ENCODE data around the gene ANKZF1.

GRCh38 chr2:219218732-219219701, 10.6 kb upstream of the ANKZF1 start, which contains the start of gene ABCB6:
- TF ChIP-seq, protein P1, sequence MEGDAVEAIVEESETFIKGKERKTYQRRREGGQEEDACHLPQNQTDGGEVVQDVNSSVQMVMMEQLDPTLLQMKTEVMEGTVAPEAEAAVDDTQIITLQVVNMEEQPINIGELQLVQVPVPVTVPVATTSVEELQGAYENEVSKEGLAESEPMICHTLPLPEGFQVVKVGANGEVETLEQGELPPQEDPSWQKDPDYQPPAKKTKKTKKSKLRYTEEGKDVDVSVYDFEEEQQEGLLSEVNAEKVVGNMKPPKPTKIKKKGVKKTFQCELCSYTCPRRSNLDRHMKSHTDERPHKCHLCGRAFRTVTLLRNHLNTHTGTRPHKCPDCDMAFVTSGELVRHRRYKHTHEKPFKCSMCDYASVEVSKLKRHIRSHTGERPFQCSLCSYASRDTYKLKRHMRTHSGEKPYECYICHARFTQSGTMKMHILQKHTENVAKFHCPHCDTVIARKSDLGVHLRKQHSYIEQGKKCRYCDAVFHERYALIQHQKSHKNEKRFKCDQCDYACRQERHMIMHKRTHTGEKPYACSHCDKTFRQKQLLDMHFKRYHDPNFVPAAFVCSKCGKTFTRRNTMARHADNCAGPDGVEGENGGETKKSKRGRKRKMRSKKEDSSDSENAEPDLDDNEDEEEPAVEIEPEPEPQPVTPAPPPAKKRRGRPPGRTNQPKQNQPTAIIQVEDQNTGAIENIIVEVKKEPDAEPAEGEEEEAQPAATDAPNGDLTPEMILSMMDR (IDR thresholded peaks at IDR 0.05; ENCODE audit: poor library complexity): no peak
- no peak for TF ChIP-seq EZH2phosphoT487 (IDR thresholded peaks at IDR 0.05; ENCODE audit: low read depth, severe bottlenecking, unreplicated experiment)

Data from hepatocyte (in vitro differentiated cells).